Measurements from ENCODE around the gene TTC7B. TPM values are rescaled to one million over a fixed set of nuclear protein-coding genes. Genes with fewer than 3 reads are reported as not detected.

TTC7B gene
- total RNA-seq, 1 experiment from 2014 or later: 40.9 TPM

DNA sequence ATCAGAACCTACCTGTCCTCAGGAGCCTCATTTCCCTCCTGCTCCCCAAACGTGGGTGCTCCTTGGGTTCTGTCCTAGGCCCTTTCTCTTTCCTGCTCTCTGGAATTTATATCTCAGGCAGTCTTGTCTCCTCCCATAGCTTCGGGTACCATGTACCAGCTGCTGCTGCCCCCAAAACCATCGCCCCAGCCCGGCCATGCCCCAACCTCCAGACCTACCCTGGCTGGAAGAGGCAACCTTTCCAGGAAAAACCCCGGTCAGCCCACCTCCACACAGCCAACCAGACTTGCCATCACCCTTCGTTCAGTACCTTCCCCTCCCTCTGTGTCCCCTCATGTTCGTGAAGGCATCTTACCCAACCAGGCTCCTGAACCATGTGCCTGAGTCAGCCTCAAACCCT lies 254.3 kb downstream of the TTC7B start:
- DNase-seq (ENCODE audit: low read depth, low spot score) (no peak), ATAC-seq (no peak)
- intact Hi-C loops (cut with micrococcal nuclease; ENCODE audit: unreplicated experiment): no loop called here
- TF ChIP-seq POLR2AphosphoS5 (IDR thresholded peaks at IDR 0.05; ENCODE audit: low read depth, low read length) (no peak), SIN3A (IDR thresholded peaks at IDR 0.05; ENCODE audit: borderline replicate concordance, insufficient read depth, low read depth, low read length) (no peak), TCF7L2 (IDR thresholded peaks at IDR 0.05; ENCODE audit: low read depth, low read length) (no peak)
- TF ChIP-seq, protein P1, sequence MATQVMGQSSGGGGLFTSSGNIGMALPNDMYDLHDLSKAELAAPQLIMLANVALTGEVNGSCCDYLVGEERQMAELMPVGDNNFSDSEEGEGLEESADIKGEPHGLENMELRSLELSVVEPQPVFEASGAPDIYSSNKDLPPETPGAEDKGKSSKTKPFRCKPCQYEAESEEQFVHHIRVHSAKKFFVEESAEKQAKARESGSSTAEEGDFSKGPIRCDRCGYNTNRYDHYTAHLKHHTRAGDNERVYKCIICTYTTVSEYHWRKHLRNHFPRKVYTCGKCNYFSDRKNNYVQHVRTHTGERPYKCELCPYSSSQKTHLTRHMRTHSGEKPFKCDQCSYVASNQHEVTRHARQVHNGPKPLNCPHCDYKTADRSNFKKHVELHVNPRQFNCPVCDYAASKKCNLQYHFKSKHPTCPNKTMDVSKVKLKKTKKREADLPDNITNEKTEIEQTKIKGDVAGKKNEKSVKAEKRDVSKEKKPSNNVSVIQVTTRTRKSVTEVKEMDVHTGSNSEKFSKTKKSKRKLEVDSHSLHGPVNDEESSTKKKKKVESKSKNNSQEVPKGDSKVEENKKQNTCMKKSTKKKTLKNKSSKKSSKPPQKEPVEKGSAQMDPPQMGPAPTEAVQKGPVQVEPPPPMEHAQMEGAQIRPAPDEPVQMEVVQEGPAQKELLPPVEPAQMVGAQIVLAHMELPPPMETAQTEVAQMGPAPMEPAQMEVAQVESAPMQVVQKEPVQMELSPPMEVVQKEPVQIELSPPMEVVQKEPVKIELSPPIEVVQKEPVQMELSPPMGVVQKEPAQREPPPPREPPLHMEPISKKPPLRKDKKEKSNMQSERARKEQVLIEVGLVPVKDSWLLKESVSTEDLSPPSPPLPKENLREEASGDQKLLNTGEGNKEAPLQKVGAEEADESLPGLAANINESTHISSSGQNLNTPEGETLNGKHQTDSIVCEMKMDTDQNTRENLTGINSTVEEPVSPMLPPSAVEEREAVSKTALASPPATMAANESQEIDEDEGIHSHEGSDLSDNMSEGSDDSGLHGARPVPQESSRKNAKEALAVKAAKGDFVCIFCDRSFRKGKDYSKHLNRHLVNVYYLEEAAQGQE (IDR thresholded peaks at IDR 0.05; ENCODE audit: insufficient read depth in 1 of 2, low read depth in 2 of 2, low read length in 1 of 2): no peak
- TF ChIP-seq, protein P2, sequence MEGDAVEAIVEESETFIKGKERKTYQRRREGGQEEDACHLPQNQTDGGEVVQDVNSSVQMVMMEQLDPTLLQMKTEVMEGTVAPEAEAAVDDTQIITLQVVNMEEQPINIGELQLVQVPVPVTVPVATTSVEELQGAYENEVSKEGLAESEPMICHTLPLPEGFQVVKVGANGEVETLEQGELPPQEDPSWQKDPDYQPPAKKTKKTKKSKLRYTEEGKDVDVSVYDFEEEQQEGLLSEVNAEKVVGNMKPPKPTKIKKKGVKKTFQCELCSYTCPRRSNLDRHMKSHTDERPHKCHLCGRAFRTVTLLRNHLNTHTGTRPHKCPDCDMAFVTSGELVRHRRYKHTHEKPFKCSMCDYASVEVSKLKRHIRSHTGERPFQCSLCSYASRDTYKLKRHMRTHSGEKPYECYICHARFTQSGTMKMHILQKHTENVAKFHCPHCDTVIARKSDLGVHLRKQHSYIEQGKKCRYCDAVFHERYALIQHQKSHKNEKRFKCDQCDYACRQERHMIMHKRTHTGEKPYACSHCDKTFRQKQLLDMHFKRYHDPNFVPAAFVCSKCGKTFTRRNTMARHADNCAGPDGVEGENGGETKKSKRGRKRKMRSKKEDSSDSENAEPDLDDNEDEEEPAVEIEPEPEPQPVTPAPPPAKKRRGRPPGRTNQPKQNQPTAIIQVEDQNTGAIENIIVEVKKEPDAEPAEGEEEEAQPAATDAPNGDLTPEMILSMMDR (IDR thresholded peaks at IDR 0.05): no peak
- CTCF ChIA-PET: no interaction called here
- POLR2A ChIA-PET: no interaction called here
- Histone ChIP-seq H3K9me3 (ENCODE audit: control insufficient read depth, insufficient read depth, low read depth, low read length) (no peaks in the 10 kb centered on the region), H3K4me1 (ENCODE audit: control insufficient read depth, insufficient read depth, low read length) (no peaks in the 10 kb centered on the region), H3K27ac (ENCODE audit: low read length) (no peak overlapping the region), H3K36me3 (ENCODE audit: control insufficient read depth, insufficient read depth, low read length) (no peaks in the 10 kb centered on the region), H3K4me3 (ENCODE audit: low read depth in 2 of 2, low read length in 2 of 2) (no peak overlapping the region), H3K27me3 (ENCODE audit: control insufficient read depth, insufficient read depth, low read length) (no peaks in the 10 kb centered on the region)
- BruUV-seq (replicated peaks): no TSS peak
- in situ Hi-C loops (cut with HindIII; ENCODE audit: low pct_unique_long_range_greater_than_20kb, low sequenced_read_pairs): no loop called here

DNA sequence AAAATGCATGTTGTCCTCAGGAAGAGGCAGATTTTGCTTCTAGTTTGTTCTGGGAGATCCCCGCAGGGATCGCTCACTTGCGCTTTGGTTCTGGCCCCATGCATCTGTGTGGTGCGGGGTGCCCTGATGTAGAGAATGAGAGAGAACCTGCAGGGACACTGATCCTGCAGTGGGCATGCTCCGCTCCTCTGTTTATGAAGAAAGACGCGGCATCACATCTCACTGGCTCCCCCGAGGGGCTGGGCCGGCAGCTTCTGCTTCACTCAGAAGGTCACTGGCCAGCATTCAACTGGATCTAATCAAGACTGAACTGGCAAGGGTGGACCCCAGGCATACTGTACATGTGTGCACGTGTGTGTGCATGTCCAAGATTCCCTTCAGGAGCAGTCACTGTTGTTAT lies 255.2 kb downstream of the TTC7B start:
- no peak overlapping the region for H3K27ac ChIP-seq (ENCODE audit: low read length)
- no peak for ATAC-seq
- H3K36me3 ChIP-seq (ENCODE audit: control insufficient read depth, insufficient read depth, low read length): no peaks in the 10 kb centered on the region
- no TSS peak for BruUV-seq (replicated peaks)
- H3K4me1 ChIP-seq (ENCODE audit: control insufficient read depth, insufficient read depth, low read length): peaks cover 3% of the 10 kb centered on the region; the same call in 1 of the 2 replicates
- H3K4me3 ChIP-seq (ENCODE audit: low read depth in 2 of 2, low read length in 2 of 2): no peak overlapping the region
- in situ Hi-C loops (cut with HindIII; ENCODE audit: low pct_unique_long_range_greater_than_20kb, low sequenced_read_pairs) (no loop called here), intact Hi-C loops (cut with micrococcal nuclease; ENCODE audit: unreplicated experiment) (no loop called here)
- H3K9me3 ChIP-seq (ENCODE audit: control insufficient read depth, insufficient read depth, low read depth, low read length): no peaks in the 10 kb centered on the region
- ChIA-PET POLR2A (no interaction called here), CTCF (no interaction called here)
- H3K27me3 ChIP-seq (ENCODE audit: control insufficient read depth, insufficient read depth, low read length): no peaks in the 10 kb centered on the region
- no peak for DNase-seq (ENCODE audit: low read depth, low spot score)
- TF ChIP-seq, protein P2 (IDR thresholded peaks at IDR 0.05): no peak
- TF ChIP-seq TCF7L2 (IDR thresholded peaks at IDR 0.05; ENCODE audit: low read depth, low read length) (no peak), POLR2AphosphoS5 (IDR thresholded peaks at IDR 0.05; ENCODE audit: low read depth, low read length) (no peak), SIN3A (IDR thresholded peaks at IDR 0.05; ENCODE audit: borderline replicate concordance, insufficient read depth, low read depth, low read length) (no peak)
- TF ChIP-seq, protein P1 (IDR thresholded peaks at IDR 0.05; ENCODE audit: insufficient read depth in 1 of 2, low read depth in 2 of 2, low read length in 1 of 2): no peak
